HG03575 (cell line): Measurements from ENCODE around the gene TUBB4A.
"Not testable (repeated sequence)": the region's sequence is repeated elsewhere in the genome, so short reads cannot be mapped to it uniquely, and the experiment has no call there.

Experiments
- ATAC-seq: cut with Tn5 transposase; IDR thresholded peaks from one replicate; pipeline ENCODE4 v1.9.1; 2021; ENCODE audit not compliant: unreplicated experiment, insufficient number of reproducible peaks, low FRiP score; ENCODE audit errors: extremely low read depth

Gene TUBB4A

GRCh38 chr19:6528544-6529121 is 26.5 kb upstream of the TUBB4A start:
- no peak for ATAC-seq

- ATAC-seq: peak; percentile 27
Measured at GRCh38 chr19:6527893-6528543, 25.9 kb upstream of the TUBB4A start.

GRCh38 chr19:6524311-6524710 is 22.2 kb upstream of the TUBB4A start:
- no peak for ATAC-seq

- no peak for ATAC-seq
Measured at GRCh38 chr19:6522712-6523111, 20.6 kb upstream of the TUBB4A start.

GRCh38 chr19:6521718-6522646 is 19.9 kb upstream of the TUBB4A start:
- ATAC-seq: no peak

GRCh38 chr19:6519289-6519688 is 17.2 kb upstream of the TUBB4A start:
- ATAC-seq: no peak

- ATAC-seq: no peak
Measured at GRCh38 chr19:6518145-6518911, 16.2 kb upstream of the TUBB4A start.

GRCh38 chr19:6516659-6517291 is 14.7 kb upstream of the TUBB4A start:
- no peak for ATAC-seq

- no peak for ATAC-seq
Measured at GRCh38 chr19:6516018-6516658, 14.0 kb upstream of the TUBB4A start.

GRCh38 chr19:6514926-6515544 is 12.9 kb upstream of the TUBB4A start:
- ATAC-seq: no peak

GRCh38 chr19:6514089-6514488 is 12.0 kb upstream of the TUBB4A start:
- ATAC-seq: no peak

- no peak for ATAC-seq
Measured at GRCh38 chr19:6510618-6511017, 8.5 kb upstream of the TUBB4A start.

- ATAC-seq: no peak
Measured at GRCh38 chr19:6509118-6509971, 7.2 kb upstream of the TUBB4A start.

- ATAC-seq: not testable (repeated sequence)
Measured at GRCh38 chr19:6508028-6508771, 6.1 kb upstream of the TUBB4A start.

- no peak for ATAC-seq
Measured at GRCh38 chr19:6503407-6504201, 1.5 kb upstream of the TUBB4A start.
